GM21381 (cell line): Measurements from ENCODE around the gene VPS13C.

Experiments used
- ATAC-seq: cut with Tn5 transposase; IDR thresholded peaks from one replicate; pipeline ENCODE4 v1.9.1; 2021; ENCODE audit warnings: mild to moderate bottlenecking, moderate library complexity; ENCODE audit not compliant: unreplicated experiment

The VPS13C gene

GRCh38 chr15:61951949-61952348 is 108.3 kb downstream of the VPS13C start:
- ATAC-seq: no peak

DNA sequence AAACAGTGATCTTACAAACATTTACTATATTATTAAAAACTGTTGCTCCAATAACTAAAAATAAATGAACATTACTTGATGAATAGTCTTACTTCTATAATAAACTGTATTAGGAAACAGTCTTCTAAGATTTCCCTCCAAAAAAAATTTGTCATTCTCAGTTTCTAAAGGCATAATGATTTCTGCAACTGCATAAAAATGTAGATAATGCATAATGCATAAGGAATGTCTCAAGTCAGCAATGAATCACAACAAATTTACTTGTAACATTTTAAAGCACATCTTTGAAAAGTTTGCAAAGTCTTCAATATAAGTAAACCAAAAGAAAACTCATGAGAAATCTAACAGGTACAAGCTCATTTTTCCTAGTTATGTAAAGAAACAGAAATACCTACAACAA is 113.5 kb downstream of the VPS13C start:
- no peak for ATAC-seq

- no peak for ATAC-seq
Observed at GRCh38 chr15:61943992-61944391, 116.3 kb downstream of the VPS13C start.

DNA sequence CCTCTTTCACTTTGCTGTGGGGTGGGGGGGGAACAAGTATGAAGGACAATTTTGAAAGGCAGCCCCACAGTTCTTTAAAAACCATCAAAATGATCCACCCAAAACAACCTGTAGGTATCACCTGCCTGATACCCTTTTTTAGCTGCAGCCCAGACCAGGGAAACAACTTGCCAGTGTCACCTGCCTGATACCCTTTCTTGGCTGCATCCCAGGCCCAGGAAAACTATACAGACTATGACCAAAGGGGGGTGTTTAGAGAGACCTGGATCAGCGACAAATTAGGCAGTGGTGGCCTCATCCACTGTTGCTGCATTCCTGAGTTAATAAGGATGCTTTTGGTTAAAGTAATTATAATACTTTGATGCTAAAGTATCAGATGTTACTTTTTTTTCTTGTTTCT is 122.0 kb downstream of the VPS13C start:
- no peak for ATAC-seq

GRCh38 chr15:61936528-61937195 is 123.6 kb downstream of the VPS13C start:
- no peak for ATAC-seq

GRCh38 chr15:61935493-61935892 is 124.8 kb downstream of the VPS13C start:
- no peak for ATAC-seq

DNA sequence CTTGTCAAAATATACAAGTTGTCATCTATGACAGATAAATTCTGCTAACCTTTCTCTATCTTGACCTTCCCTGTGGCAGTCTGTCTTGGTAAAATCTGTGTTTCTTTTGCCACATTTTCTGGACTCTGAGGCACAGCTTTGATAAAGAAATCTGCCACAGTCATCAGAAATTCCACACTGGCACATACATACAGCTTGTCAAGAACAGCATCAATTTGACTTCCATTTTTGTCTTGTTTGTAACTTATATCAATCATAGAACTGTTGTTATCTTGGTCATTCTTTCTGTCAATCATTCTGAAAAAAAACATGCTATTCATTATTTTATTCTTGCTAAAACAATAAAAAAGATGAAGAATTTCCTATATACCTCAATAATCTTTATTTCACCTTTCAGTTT is 130.8 kb downstream of the VPS13C start:
- no peak for ATAC-seq

GRCh38 chr15:61923173-61923572 is 137.1 kb downstream of the VPS13C start:
- no peak for ATAC-seq

GRCh38 chr15:61921093-61921492 is 139.2 kb downstream of the VPS13C start:
- no peak for ATAC-seq

- ATAC-seq: no peak
Observed at GRCh38 chr15:61917457-61917856, 142.8 kb downstream of the VPS13C start.

DNA sequence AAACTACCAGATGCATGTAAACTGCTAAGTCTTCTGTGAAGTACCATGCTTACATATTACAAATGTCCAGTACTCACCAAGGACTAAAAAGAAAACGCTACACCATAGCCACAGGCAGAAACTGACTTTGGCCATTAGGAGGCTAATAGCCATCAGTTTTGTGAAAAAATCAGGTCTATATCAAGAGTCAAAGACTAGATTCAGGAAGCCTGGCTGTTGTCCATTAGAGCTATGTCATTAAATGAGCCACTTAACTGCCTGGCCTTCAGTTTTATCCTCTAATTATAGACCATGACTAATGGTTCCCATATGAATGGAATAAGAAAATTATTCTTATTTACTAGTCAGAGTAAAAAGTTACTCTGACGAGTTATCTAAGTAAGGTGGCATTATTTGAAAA is 144.1 kb downstream of the VPS13C start:
- no peak for ATAC-seq

DNA sequence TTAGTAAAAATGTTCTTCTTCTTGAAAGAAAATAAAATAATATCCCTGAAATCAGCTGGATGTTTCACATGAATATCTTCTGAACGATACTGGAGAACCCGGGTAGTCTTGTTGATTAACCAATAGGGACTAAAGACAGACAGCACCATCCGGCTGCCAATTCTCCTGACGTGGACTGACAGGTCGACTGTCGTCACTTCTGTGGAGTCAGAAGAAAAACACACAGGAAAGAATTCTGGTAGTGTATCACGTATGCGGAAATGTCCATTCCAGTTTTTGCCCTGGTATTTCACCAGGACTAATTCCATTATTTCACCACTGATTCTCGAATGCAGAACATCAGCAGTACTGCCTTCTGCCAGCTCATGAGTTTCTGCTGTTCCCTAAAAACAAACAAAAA is 144.6 kb downstream of the VPS13C start:
- no peak for ATAC-seq

- no peak for ATAC-seq
Observed at GRCh38 chr15:61910839-61911369, 149.3 kb downstream of the VPS13C start.

DNA sequence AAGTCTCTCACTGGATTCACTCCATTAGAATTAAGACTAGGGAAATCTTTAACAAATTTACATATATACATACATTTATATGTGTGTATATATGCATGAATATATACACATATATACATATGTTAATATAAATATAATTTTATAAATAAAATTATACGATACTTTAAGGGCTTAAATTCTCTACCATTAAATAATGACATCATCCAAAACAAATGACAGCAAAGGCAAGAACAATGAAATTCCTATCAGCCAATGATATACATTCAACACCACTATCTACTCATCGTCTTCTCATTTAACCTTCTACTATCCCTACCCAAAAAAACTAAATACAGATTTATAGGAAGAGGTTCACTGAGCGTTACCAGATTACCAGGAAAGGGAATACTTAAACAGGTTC is 152.0 kb downstream of the VPS13C start:
- ATAC-seq: no peak

DNA sequence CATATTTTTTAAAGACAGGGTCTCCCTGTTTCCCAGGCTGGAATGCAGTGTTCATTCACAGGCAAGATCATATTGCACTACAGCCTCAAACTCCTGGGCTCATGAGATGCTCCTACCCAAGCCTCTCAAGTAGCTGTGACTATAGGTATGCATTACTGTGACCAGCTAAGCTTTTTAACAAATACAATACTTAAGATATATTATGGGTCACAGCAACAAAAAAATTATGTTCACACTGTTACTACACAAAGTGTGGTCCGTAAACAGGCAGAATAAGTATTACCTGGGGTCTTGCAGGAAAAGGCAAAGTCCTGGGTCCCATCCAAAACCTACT is 152.5 kb downstream of the VPS13C start:
- ATAC-seq: no peak

DNA sequence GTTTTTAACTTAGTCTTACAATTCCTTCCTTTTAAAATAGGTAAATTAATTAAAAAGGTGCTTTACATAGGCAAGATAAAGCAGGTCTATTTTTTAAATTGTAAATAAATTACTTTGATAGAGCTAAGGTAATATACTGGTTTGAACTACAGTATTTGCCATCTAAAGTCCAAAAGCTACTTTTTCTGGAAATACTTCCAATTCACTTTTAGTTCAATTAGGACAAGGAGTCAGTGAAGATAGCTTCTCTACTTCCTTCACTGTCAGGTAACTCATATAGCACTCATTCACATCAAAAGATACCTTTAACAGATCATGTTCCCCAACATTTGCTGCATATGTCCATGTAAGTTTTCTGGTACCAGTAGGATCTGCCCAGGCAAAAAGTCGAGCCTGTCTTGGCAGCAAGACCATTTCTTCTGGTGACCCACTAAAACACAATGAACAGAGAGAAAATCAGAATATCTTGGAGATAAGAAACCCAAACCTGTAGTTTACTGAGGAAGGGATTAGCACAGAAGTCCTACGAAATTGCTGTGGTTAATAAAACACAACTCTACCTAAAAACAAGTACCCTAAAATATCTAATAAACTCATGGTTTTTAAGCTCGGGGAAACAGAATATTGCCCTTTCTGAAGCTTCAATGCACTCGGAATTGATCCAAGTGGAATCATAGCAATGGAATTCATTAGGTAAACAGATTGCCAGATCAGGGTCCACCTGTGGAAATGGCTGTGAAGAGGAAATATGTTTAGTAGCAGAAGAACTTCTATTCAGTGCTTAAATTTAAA is 153.1 kb downstream of the VPS13C start:
- ATAC-seq: no peak

- no peak for ATAC-seq
Observed at GRCh38 chr15:61893146-61893545, 167.1 kb downstream of the VPS13C start.

DNA sequence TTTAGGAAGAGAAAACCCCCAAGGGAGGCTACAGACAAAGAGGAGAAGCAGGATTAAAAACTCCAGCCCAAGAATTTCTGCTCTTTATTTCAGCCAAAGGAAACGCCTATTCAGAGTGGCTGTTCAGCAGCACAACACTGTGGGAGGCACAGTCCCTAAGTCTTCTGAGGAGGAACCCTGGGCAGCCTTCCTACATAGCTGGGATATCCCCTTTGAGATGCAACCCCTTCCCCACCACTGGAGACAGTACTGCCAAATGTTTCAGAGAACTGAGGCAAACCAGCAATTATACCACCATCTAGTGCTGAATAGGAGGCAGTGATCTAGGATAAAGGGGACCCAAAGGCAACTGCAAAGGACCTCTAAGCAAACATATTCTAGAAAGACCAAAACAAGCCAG is 168.1 kb downstream of the VPS13C start:
- ATAC-seq: no peak

DNA sequence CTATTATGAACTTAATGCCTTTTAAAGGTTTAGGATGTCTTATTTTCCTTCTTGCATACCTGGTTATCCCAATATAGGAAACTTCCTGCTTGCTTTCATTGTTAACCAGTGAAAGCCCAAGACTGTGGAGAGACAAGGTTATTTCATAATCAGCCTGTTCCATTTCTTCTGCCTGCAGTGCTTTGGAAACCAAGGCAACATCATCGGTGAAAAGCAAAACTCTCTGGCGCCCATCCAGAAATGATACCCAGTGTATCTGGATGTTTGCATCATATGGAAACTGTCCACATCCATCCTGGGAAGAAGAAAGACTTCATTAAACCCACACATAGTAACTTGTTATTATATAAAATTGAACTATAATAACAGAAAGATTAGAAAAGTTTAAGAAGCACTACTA is 170.1 kb downstream of the VPS13C start:
- no peak for ATAC-seq

DNA sequence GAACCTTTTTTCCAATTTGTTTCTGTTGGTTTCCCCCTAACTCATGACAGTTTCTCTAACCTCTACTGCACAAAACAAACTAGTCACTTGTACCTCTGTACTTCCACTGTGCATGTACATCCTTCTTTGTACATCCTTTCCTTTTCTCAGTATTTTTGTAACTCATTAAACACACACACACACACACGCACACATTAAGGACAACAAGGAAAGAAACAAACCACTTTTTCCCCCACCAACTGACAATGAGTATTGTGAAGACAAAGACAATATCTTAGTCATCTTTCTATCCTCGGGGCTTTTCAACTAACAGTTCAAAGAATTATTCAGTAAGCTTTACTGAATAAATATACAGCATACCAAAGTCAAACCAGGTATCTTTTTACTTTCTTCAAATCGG is 170.5 kb downstream of the VPS13C start:
- no peak for ATAC-seq

DNA sequence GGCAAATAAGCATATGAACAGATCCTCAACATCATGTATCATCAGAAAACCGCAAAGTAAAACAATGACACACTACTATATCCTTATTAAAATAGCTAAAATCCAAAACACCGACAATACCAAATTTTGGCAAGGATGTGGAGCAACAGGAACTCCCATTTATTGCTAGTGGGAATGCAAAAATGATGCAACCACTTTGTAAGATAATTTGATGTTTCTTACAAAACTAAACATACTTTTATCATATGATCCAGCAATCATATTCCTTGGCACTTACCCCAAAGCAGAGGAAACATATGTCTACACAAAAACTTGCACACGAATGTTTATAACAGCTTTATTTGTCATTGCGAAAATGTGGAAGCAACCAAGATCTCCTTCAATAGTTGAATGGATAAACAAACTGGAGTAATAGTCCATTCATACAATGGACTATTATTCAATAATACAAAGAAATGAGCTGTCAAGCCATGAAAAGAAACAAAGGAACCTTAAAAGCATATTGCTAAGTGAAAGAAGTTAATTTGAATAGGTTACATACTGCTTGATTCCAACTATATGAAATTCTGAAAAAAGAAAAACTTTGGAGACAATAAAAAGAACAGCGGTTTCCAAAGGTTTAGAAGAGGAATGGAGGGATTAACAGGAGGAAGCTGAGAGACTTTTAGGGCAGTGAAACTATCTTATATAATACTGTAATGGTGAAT is 172.0 kb downstream of the VPS13C start:
- ATAC-seq: no peak

- ATAC-seq: no peak
Observed at GRCh38 chr15:61880084-61880483, 180.2 kb downstream of the VPS13C start.
